Measurements from ENCODE around the gene EEFSEC.

DNA sequence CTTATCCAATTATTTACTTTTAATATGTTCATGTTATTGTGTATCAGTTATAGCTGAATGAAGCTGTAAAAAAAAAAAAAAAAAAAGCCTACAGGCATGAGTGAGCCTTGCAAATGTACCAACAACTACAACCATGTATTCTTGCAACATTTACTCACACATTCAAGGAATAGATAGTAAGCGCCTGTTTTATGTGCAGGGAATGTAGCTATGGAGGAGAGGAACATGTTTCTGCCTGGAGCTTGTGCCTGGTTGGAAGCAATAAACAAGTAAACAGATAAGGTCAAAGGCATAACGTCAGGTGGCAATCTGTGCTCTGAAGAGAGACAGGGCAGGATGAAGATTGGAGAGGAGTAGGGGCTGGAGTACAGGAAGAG lies 202.2 kb downstream of the EEFSEC start:
- TF ChIP-seq POLR2A (IDR thresholded peaks at IDR 0.05; ENCODE audit: low read depth, low read length): no peak
- no peak for TF ChIP-seq TAF1 (IDR thresholded peaks at IDR 0.05; ENCODE audit: borderline replicate concordance, low read depth, low read length)
- TF ChIP-seq POLR2AphosphoS5 (IDR thresholded peaks at IDR 0.05; ENCODE audit: low read depth, low read length): no peak

Data from GM12892 (cell line).